Thyroid gland (tissue), 4 donors: ENCODE measurements around the gene KRTAP19-5. TPM values are rescaled to one million over a fixed set of nuclear protein-coding genes. Genes with fewer than 3 reads are reported as not detected.

Experiments
- DNase-seq, 2 donors: peaks; one replicate each; pipeline ENCODE4 v3.0.0-alpha.2; 2019
- H3K27ac ChIP-seq, 3 donors: fragments of 200-600 bp; sonication (generic); 1 replicate in 2 of 3; 2 replicates in 1 of 3; pipeline ENCODE4 v1.5.1; 2016 to 2019; ENCODE audit warnings: mild to moderate bottlenecking in 1 of 3, moderate library complexity in 1 of 3
- H3K27me3 ChIP-seq: fragments of 200-600 bp; sonication (generic); one replicate; pipeline ENCODE4 v1.5.1; 2019
- H3K36me3 ChIP-seq, 2 donors: fragments of 200-600 bp; sonication (generic); one replicate each; pipeline ENCODE4 v1.5.1; 2016 to 2019
- H3K4me1 ChIP-seq, 2 donors: fragments of 200-600 bp; sonication (generic); one replicate each; pipeline ENCODE4 v1.5.1; 2017 to 2019
- H3K4me3 ChIP-seq, 3 donors: fragments of 200-600 bp; sonication (generic); replicated peaks in 1 of 3; 1 replicate in 2 of 3; 2 replicates in 1 of 3; pipeline ENCODE4 v1.5.1; 2016; ENCODE audit warnings: mild to moderate bottlenecking in 1 of 3
- H3K9me3 ChIP-seq: fragments of 200-600 bp; sonication (generic); one replicate; pipeline ENCODE4 v1.5.1; 2017
- CTCF ChIP-seq, 6 experiments: fragments of 200-600 bp in 3 of 6; fragments of 450-650 bp in 3 of 6; sonication (generic) in 3 of 6; IDR thresholded peaks; one replicate each; pipeline ENCODE4 v1.5.1; 2016 to 2019; ENCODE audit warnings: antibody characterized with exemption in 6 of 6, mild to moderate bottlenecking in 2 of 6, inconsistent platforms in 1 of 6, moderate library complexity in 1 of 6
- POLR2A ChIP-seq, 2 donors: fragments of 450-650 bp; IDR thresholded peaks; one replicate each; pipeline ENCODE4 v1.6.1; 2017; ENCODE audit warnings: antibody characterized with exemption in 2 of 2, mild to moderate bottlenecking in 2 of 2, moderate library complexity in 1 of 2
- WGBS, 2 donors: methylation state at CpG; one replicate each; pipeline ENCODE4 v1.1.5; 2017; 5-methylcytosine and 5-hydroxymethylcytosine counted together
- intact Hi-C: fragments of 100-400 bp; cut with DNase I; formaldehyde crosslinking; loops from one replicate; pipeline ENCODE4 v1.15.1; 2023
- total RNA-seq, 4 donors: library from RNA; depleted of rRNA; stranded (reverse); fragments of >200 nt; gene quantifications; one replicate each; pipeline ENCODE4 v1.2.3, GENCODE V29; 2016

The KRTAP19-5 gene
- total RNA-seq, 4 donors from 2014 or later, result not detected

- H3K36me3 ChIP-seq, result no peaks in the 10 kb centered on the region
- intact Hi-C loops, result no loop called here
- TF ChIP-seq CTCF (IDR thresholded peaks at IDR 0.05) (no peak), POLR2A (IDR thresholded peaks at IDR 0.05) (no peak)
- no peaks in the 10 kb centered on the region for H3K9me3 ChIP-seq
- no peaks in the 10 kb centered on the region for H3K27me3 ChIP-seq
- H3K4me1 ChIP-seq, result no peaks in the 10 kb centered on the region
- 74 to 75% methylated on average over 4 of the region's 4 CpGs for WGBS, 2 donors
- DNase-seq, result no peak
- no peak within 1 kb of the TSS for H3K4me3 ChIP-seq
- H3K27ac ChIP-seq, result no peak within 1 kb of the TSS
Observed at GRCh38 chr21:30497065-30497464, 4.9 kb downstream of the KRTAP19-5 start, which contains the start of gene KRTAP19-4. TSS of gene KRTAP19-4 (minus strand) at chr21:30497165. CDS start at chr21:30497110, 55 bp downstream.

GRCh38 chr21:30491963-30492428, 9.9 kb downstream of the KRTAP19-5 start, which contains the start of gene KRTAP19-3:
TSS of gene KRTAP19-3 (minus strand) at chr21:30492013. CDS start at chr21:30491957, 56 bp downstream.
- Histone ChIP-seq H3K4me3 (no peak within 1 kb of the TSS), H3K4me1 (no peaks in the 10 kb centered on the region), H3K27me3 (no peaks in the 10 kb centered on the region), H3K27ac (no peak within 1 kb of the TSS), H3K36me3 (no peaks in the 10 kb centered on the region), H3K9me3 (no peaks in the 10 kb centered on the region)
- WGBS, 2 donors, result 82 to 93% methylated on average over 2 of the region's 2 CpGs
- no peak for DNase-seq
- intact Hi-C loops, result no loop called here
- TF ChIP-seq CTCF (IDR thresholded peaks at IDR 0.05), result no peak
- TF ChIP-seq POLR2A (IDR thresholded peaks at IDR 0.05), result no peak

GRCh38 chr21:30487336-30487735, 14.6 kb downstream of the KRTAP19-5 start, which contains the start of gene KRTAP19-2:
TSS of gene KRTAP19-2 (minus strand) at chr21:30487436. CDS start at chr21:30487348, 88 bp downstream.
- Histone ChIP-seq H3K36me3 (no peaks in the 10 kb centered on the region), H3K27ac (no peak within 1 kb of the TSS), H3K9me3 (no peaks in the 10 kb centered on the region), H3K4me1 (no peaks in the 10 kb centered on the region), H3K27me3 (no peaks in the 10 kb centered on the region), H3K4me3 (no peak within 1 kb of the TSS)
- DNase-seq, result no peak
- 86 to 88% methylated on average over 2 of the region's 2 CpGs for WGBS, 2 donors
- TF ChIP-seq CTCF (IDR thresholded peaks at IDR 0.05), result no peak
- no peak for TF ChIP-seq POLR2A (IDR thresholded peaks at IDR 0.05)
- intact Hi-C loops, result no loop called here

GRCh38 chr21:30486180-30486579, 15.8 kb downstream of the KRTAP19-5 start:
- no peaks in the 10 kb centered on the region for H3K9me3 ChIP-seq
- H3K4me1 ChIP-seq, result no peaks in the 10 kb centered on the region
- no peak overlapping the region for H3K27ac ChIP-seq
- intact Hi-C loops, result no loop called here
- TF ChIP-seq POLR2A (IDR thresholded peaks at IDR 0.05) (no peak), CTCF (IDR thresholded peaks at IDR 0.05) (no peak)
- no peaks in the 10 kb centered on the region for H3K27me3 ChIP-seq
- no peak for DNase-seq
- WGBS, 2 donors, result 76 to 80% methylated on average over 1 to 2 of the region's 2 CpGs
- H3K36me3 ChIP-seq, result no peaks in the 10 kb centered on the region
- no peak overlapping the region for H3K4me3 ChIP-seq

- Histone ChIP-seq H3K27me3 (no peaks in the 10 kb centered on the region), H3K4me3 (no peak overlapping the region), H3K27ac (no peak overlapping the region), H3K36me3 (no peaks in the 10 kb centered on the region), H3K9me3 (no peaks in the 10 kb centered on the region), H3K4me1 (no peaks in the 10 kb centered on the region)
- WGBS, 2 donors, result 80 to 82% methylated on average over 2 of the region's 2 CpGs
- TF ChIP-seq POLR2A (IDR thresholded peaks at IDR 0.05), result no peak
- TF ChIP-seq CTCF (IDR thresholded peaks at IDR 0.05), result no peak
- DNase-seq, result no peak
- intact Hi-C loops, result no loop called here
Observed at GRCh38 chr21:30482130-30482529, 19.8 kb downstream of the KRTAP19-5 start.
